Measurements from ENCODE around the gene LRRC71. TPM values are rescaled to one million over a fixed set of nuclear protein-coding genes. Genes with fewer than 3 reads are reported as not detected.
"Not testable (repeated sequence)": the region's sequence is repeated elsewhere in the genome, so short reads cannot be mapped to it uniquely, and the experiment has no call there.

Gene LRRC71
- total and polyA plus RNA-seq, 5 donors from 2014 or later, result not detected

- Histone ChIP-seq H3K9me3 (ENCODE audit: control insufficient read depth in 2 of 2, low read length in 2 of 2) (no peaks in the 10 kb centered on the region), H3K36me3 (ENCODE audit: control insufficient read depth, insufficient read depth, low read length) (no peaks in the 10 kb centered on the region), H3K4me3 (ENCODE audit: low read depth, low read length) (no peak overlapping the region), H3K4me1 (ENCODE audit: control insufficient read depth, insufficient read depth, low read length, poor library complexity, severe bottlenecking) (peaks cover 21% of the 10 kb centered on the region), H3K27me3 (ENCODE audit: control insufficient read depth, insufficient read depth, low read length) (peaks cover 37% of the 10 kb centered on the region), H3K27ac (ENCODE audit: insufficient read depth, low read length, poor library complexity, severe bottlenecking) (no peak overlapping the region)
- Mint-ChIP-seq H3K27me3 (peaks cover 91% of the 10 kb centered on the region), H3K27ac (no peak overlapping the region), H3K4me3 (peak overlapping the region in 1 of 4 donors; percentile 2), H3K36me3 (no peaks in the 10 kb centered on the region), H3K9me3 (peaks cover 0 to 2% (median 0%) of the 10 kb centered on the region in 7 donors), H3K4me1 (peaks cover 0 to 25% (median 9%) of the 10 kb centered on the region in 4 donors)
- ATAC-seq (ENCODE audit: low read depth in 2 of 2) (no peak), DNase-seq (no peak)
Measured at GRCh38 chr1:156921053-156921529, 659 bp downstream of the LRRC71 start.

GRCh38 chr1:156922986-156923669 lies 2.7 kb downstream of the LRRC71 start:
- Histone ChIP-seq H3K9me3 (ENCODE audit: control insufficient read depth in 2 of 2, low read length in 2 of 2) (no peaks in the 10 kb centered on the region), H3K4me3 (ENCODE audit: low read depth, low read length) (no peak overlapping the region), H3K36me3 (ENCODE audit: control insufficient read depth, insufficient read depth, low read length) (no peaks in the 10 kb centered on the region), H3K27me3 (ENCODE audit: control insufficient read depth, insufficient read depth, low read length) (peaks cover 42% of the 10 kb centered on the region), H3K4me1 (ENCODE audit: control insufficient read depth, insufficient read depth, low read length, poor library complexity, severe bottlenecking) (peaks cover 27% of the 10 kb centered on the region), H3K27ac (ENCODE audit: insufficient read depth, low read length, poor library complexity, severe bottlenecking) (no peak overlapping the region)
- Mint-ChIP-seq H3K4me1 (peaks cover 0 to 34% (median 11%) of the 10 kb centered on the region in 4 donors), H3K9me3 (peaks cover 0 to 2% (median 0%) of the 10 kb centered on the region in 7 donors), H3K27me3 (peaks cover 88% of the 10 kb centered on the region), H3K4me3 (peak overlapping the region in 2 of 4 donors; percentile 3 to 63), H3K27ac (no peak overlapping the region), H3K36me3 (no peaks in the 10 kb centered on the region)
- DNase-seq (no peak), ATAC-seq (ENCODE audit: low read depth in 2 of 2) (no peak)

GRCh38 chr1:156923670-156924477 lies 3.4 kb downstream of the LRRC71 start:
- H3K36me3 Mint-ChIP-seq, result no peaks in the 10 kb centered on the region
- peaks cover 38% of the 10 kb centered on the region for H3K27me3 ChIP-seq (ENCODE audit: control insufficient read depth, insufficient read depth, low read length)
- ATAC-seq (ENCODE audit: low read depth in 2 of 2) (no peak), DNase-seq (no peak)
- H3K9me3 Mint-ChIP-seq, result peaks cover 0 to 4% (median 0%) of the 10 kb centered on the region in 7 donors
- H3K27me3 Mint-ChIP-seq, result peaks cover 89% of the 10 kb centered on the region
- peaks cover 0 to 35% (median 11%) of the 10 kb centered on the region in 4 donors for H3K4me1 Mint-ChIP-seq
- no peak overlapping the region for H3K4me3 Mint-ChIP-seq
- no peak overlapping the region for H3K27ac ChIP-seq (ENCODE audit: insufficient read depth, low read length, poor library complexity, severe bottlenecking)
- H3K4me1 ChIP-seq (ENCODE audit: control insufficient read depth, insufficient read depth, low read length, poor library complexity, severe bottlenecking), result peaks cover 27% of the 10 kb centered on the region
- H3K9me3 ChIP-seq (ENCODE audit: control insufficient read depth in 2 of 2, low read length in 2 of 2), result no peaks in the 10 kb centered on the region
- H3K27ac Mint-ChIP-seq, result no peak overlapping the region
- no peak overlapping the region for H3K4me3 ChIP-seq (ENCODE audit: low read depth, low read length)
- no peaks in the 10 kb centered on the region for H3K36me3 ChIP-seq (ENCODE audit: control insufficient read depth, insufficient read depth, low read length)

GRCh38 chr1:156924478-156925153 lies 4.2 kb downstream of the LRRC71 start:
- DNase-seq (no peak), ATAC-seq (ENCODE audit: low read depth in 2 of 2) (no peak)
- Mint-ChIP-seq H3K4me3 (peak overlapping the region in 1 of 4 donors; percentile 24), H3K4me1 (peaks cover 0 to 35% (median 11%) of the 10 kb centered on the region in 4 donors), H3K27me3 (peaks cover 87% of the 10 kb centered on the region), H3K27ac (no peak overlapping the region), H3K36me3 (no peaks in the 10 kb centered on the region), H3K9me3 (peaks cover 0 to 4% (median 0%) of the 10 kb centered on the region in 7 donors)
- Histone ChIP-seq H3K36me3 (ENCODE audit: control insufficient read depth, insufficient read depth, low read length) (no peaks in the 10 kb centered on the region), H3K27ac (ENCODE audit: insufficient read depth, low read length, poor library complexity, severe bottlenecking) (no peak overlapping the region), H3K4me3 (ENCODE audit: low read depth, low read length) (no peak overlapping the region), H3K27me3 (ENCODE audit: control insufficient read depth, insufficient read depth, low read length) (peaks cover 38% of the 10 kb centered on the region), H3K9me3 (ENCODE audit: control insufficient read depth in 2 of 2, low read length in 2 of 2) (no peaks in the 10 kb centered on the region), H3K4me1 (ENCODE audit: control insufficient read depth, insufficient read depth, low read length, poor library complexity, severe bottlenecking) (peaks cover 27% of the 10 kb centered on the region)

- peaks cover 36% of the 10 kb centered on the region for H3K27me3 ChIP-seq (ENCODE audit: control insufficient read depth, insufficient read depth, low read length)
Measured at GRCh38 chr1:156925154-156926010, 5.0 kb downstream of the LRRC71 start.

GRCh38 chr1:156926175-156926574 lies 5.7 kb downstream of the LRRC71 start:
- H3K36me3 ChIP-seq (ENCODE audit: control insufficient read depth, insufficient read depth, low read length), result no peaks in the 10 kb centered on the region
- DNase-seq (no peak), ATAC-seq (ENCODE audit: low read depth in 2 of 2) (peak in 1 of 2 donors; percentile 22)
- no peaks in the 10 kb centered on the region for H3K9me3 ChIP-seq (ENCODE audit: control insufficient read depth in 2 of 2, low read length in 2 of 2)
- peaks cover 0 to 4% (median 0%) of the 10 kb centered on the region in 7 donors for H3K9me3 Mint-ChIP-seq
- peaks cover 20% of the 10 kb centered on the region for H3K4me1 ChIP-seq (ENCODE audit: control insufficient read depth, insufficient read depth, low read length, poor library complexity, severe bottlenecking)
- peaks cover 87% of the 10 kb centered on the region for H3K27me3 Mint-ChIP-seq
- H3K27me3 ChIP-seq (ENCODE audit: control insufficient read depth, insufficient read depth, low read length), result peaks cover 32% of the 10 kb centered on the region
- no peaks in the 10 kb centered on the region for H3K36me3 Mint-ChIP-seq
- H3K4me3 Mint-ChIP-seq, result no peak overlapping the region
- H3K4me1 Mint-ChIP-seq, result peaks cover 0 to 31% (median 8%) of the 10 kb centered on the region in 4 donors
- no peak overlapping the region for H3K4me3 ChIP-seq (ENCODE audit: low read depth, low read length)
- no peak overlapping the region for H3K27ac Mint-ChIP-seq
- H3K27ac ChIP-seq (ENCODE audit: insufficient read depth, low read length, poor library complexity, severe bottlenecking), result no peak overlapping the region

More at GRCh38 chr1:156925154-156926010, 5.0 kb downstream of the LRRC71 start:
- no peaks in the 10 kb centered on the region for H3K36me3 Mint-ChIP-seq
- Histone ChIP-seq H3K9me3 (ENCODE audit: control insufficient read depth in 2 of 2, low read length in 2 of 2) (no peaks in the 10 kb centered on the region), H3K4me3 (ENCODE audit: low read depth, low read length) (no peak overlapping the region), H3K36me3 (ENCODE audit: control insufficient read depth, insufficient read depth, low read length) (no peaks in the 10 kb centered on the region), H3K27ac (ENCODE audit: insufficient read depth, low read length, poor library complexity, severe bottlenecking) (no peak overlapping the region), H3K4me1 (ENCODE audit: control insufficient read depth, insufficient read depth, low read length, poor library complexity, severe bottlenecking) (peaks cover 26% of the 10 kb centered on the region)
- no peak overlapping the region for H3K27ac Mint-ChIP-seq
- ATAC-seq (ENCODE audit: low read depth in 2 of 2) (no peak), DNase-seq (no peak)
- H3K27me3 Mint-ChIP-seq, result peaks cover 87% of the 10 kb centered on the region
- peaks cover 0 to 4% (median 0%) of the 10 kb centered on the region in 7 donors for H3K9me3 Mint-ChIP-seq
- peak overlapping the region in 2 of 4 donors; percentile 1 to 62 for H3K4me3 Mint-ChIP-seq
- peaks cover 0 to 35% (median 11%) of the 10 kb centered on the region in 4 donors for H3K4me1 Mint-ChIP-seq

GRCh38 chr1:156926695-156927094 lies 6.3 kb downstream of the LRRC71 start:
- H3K27me3 Mint-ChIP-seq, result peaks cover 86% of the 10 kb centered on the region
- peaks cover 31% of the 10 kb centered on the region for H3K27me3 ChIP-seq (ENCODE audit: control insufficient read depth, insufficient read depth, low read length)
- not testable (repeated sequence) for H3K4me3 Mint-ChIP-seq; H3K4me3 ChIP-seq (ENCODE audit: low read depth, low read length); H3K27ac ChIP-seq (ENCODE audit: insufficient read depth, low read length, poor library complexity, severe bottlenecking); H3K36me3 ChIP-seq (ENCODE audit: control insufficient read depth, insufficient read depth, low read length); DNase-seq; H3K9me3 ChIP-seq (ENCODE audit: control insufficient read depth in 2 of 2, low read length in 2 of 2); H3K9me3 Mint-ChIP-seq; H3K27ac Mint-ChIP-seq; H3K36me3 Mint-ChIP-seq; ATAC-seq (ENCODE audit: low read depth in 2 of 2)
- H3K4me1 ChIP-seq (ENCODE audit: control insufficient read depth, insufficient read depth, low read length, poor library complexity, severe bottlenecking), result peaks cover 20% of the 10 kb centered on the region
- H3K4me1 Mint-ChIP-seq, result peaks cover 0 to 34% (median 10%) of the 10 kb centered on the region in 4 donors

All from CD4-positive, CD25-positive, alpha-beta regulatory T cell (primary cell).